ENCODE results near the gene ARFGAP2.
A peak's percentile ranks its signal among the peaks of the same experiment; 100 is the strongest.

ARFGAP2 gene

DNA sequence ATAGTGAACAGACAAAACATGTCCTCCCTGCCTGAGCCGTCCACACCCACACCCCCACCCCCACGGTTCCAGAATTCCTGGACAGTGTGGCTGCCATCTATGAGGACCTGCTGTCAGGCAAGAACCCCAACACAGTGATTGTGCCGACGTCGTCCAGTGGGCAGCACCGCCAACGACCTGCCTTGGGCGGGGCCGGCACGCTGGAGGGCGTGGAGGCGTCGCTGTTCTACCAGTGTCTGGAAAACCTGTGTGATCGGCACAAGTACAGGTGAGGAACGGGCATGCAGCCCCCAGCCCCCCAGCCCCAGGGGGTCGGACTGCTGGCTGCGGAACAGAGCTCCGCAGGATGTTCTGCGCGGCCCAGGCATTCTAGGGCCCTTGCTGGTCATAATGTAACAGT lies 19.7 kb downstream of the ARFGAP2 start:
- DNase-seq (ENCODE audit: low spot score), result no peak
- in situ Hi-C loops (cut with MboI; ENCODE audit: low pct_unique_long_range_greater_than_20kb, low sequenced_read_pairs, unreplicated experiment), result loop anchor here (10.0 kb wide), 2 partner anchors 232 to 272 kb away; no protein-coding TSS in a partner anchor
- TF ChIP-seq, protein P1, sequence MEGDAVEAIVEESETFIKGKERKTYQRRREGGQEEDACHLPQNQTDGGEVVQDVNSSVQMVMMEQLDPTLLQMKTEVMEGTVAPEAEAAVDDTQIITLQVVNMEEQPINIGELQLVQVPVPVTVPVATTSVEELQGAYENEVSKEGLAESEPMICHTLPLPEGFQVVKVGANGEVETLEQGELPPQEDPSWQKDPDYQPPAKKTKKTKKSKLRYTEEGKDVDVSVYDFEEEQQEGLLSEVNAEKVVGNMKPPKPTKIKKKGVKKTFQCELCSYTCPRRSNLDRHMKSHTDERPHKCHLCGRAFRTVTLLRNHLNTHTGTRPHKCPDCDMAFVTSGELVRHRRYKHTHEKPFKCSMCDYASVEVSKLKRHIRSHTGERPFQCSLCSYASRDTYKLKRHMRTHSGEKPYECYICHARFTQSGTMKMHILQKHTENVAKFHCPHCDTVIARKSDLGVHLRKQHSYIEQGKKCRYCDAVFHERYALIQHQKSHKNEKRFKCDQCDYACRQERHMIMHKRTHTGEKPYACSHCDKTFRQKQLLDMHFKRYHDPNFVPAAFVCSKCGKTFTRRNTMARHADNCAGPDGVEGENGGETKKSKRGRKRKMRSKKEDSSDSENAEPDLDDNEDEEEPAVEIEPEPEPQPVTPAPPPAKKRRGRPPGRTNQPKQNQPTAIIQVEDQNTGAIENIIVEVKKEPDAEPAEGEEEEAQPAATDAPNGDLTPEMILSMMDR (IDR thresholded peaks at IDR 0.05; ENCODE audit: extremely low read depth, insufficient read depth, missing control alignments), result no peak

DNA sequence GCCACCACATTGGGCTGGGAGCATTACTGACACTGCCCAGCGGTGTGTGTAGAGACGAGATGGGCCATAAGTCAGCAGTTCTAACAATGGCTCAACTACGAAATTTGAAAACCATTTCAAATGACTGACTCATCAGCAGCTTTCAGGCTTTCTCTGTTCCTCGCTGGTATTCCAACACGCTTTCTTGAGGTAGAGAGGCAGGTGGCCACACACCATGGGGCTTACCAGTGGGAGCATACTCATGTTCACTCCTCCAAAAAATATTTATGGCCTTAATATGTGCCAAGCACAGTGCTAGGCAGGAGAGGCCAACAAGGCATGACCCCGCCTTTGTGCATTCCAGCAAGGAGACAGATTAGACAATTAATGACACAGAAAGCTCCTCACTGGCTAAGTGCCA lies 20.3 kb downstream of the ARFGAP2 start:
- TF ChIP-seq, protein P1 (IDR thresholded peaks at IDR 0.05; ENCODE audit: extremely low read depth, insufficient read depth, missing control alignments), result no peak
- DNase-seq (ENCODE audit: low spot score), result no peak
- in situ Hi-C loops (cut with MboI; ENCODE audit: low pct_unique_long_range_greater_than_20kb, low sequenced_read_pairs, unreplicated experiment), result loop anchor here (10.0 kb wide), 2 partner anchors 232 to 272 kb away; no protein-coding TSS in a partner anchor

DNA sequence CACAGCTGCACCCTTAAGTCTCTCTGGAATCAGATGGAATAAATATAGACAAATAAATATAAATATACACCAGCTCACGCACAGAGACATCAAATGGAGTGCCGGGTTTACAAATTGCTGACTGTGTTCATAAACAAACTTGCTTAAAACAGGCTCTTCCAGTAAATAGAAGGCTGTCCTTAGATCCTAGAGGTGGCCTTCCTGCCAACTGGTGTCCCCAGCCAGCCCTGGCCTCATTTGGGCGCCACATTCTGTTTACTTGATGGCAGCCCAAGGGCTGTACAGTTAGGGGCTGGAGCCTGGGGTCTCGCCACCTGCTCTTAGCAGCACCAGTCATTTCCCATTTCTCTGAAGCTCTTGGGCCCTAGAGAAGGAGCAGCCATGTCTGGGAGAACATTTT lies 20.8 kb downstream of the ARFGAP2 start:
- TF ChIP-seq, protein P1 (IDR thresholded peaks at IDR 0.05; ENCODE audit: extremely low read depth, insufficient read depth, missing control alignments), result no peak
- in situ Hi-C loops (cut with MboI; ENCODE audit: low pct_unique_long_range_greater_than_20kb, low sequenced_read_pairs, unreplicated experiment), result loop anchor here (10.0 kb wide), 2 partner anchors 231 to 271 kb away; no protein-coding TSS in a partner anchor
- no peak for DNase-seq (ENCODE audit: low spot score)

DNA sequence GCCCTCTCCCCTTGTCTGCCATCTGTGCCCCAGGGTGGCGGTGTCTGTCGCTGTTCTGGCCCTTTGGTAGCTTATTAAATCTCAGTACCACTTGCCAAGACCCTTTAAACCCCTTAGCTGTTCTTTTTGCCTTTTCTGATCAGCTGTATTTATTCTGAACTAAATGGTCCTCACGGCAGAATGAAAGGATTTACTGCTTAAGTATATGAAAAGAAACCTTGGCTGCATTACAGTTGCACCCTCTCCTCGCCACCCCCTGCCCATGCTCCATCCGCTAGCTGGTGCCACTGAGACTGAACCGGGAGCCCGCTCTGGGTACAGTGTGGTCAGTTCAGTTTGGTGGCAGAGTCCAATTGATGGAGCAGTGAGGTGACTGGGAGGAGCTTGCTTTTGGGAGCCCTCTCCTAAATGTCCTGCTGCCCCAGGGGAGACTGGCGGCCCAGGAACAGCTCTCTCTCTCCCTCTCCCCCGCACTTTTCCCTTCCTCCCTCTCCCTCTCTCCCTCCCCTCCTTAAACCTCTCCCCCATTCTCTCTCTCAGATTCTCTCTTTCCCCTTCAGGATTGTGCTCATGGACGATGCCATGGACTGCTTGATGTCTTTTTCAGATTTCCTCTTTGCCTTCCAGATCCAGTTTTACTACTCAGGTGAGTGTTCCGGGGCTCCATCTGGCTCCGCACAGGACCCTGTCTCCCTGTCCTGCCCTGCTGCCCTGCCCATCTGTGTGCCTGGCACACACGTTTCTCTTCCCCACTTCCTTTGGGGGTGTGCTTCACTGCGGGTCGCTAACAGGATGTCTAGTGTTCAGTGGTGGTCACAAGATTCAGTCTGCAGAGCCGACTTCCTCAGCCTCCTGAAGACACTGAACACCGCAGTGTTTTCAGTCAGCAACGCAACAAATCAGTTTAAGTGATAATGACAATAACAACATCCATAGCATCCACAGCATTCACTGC lies 21.8 kb downstream of the ARFGAP2 start:
- TF ChIP-seq, protein P1 (IDR thresholded peaks at IDR 0.05; ENCODE audit: extremely low read depth, insufficient read depth, missing control alignments), result no peak
- no peak for DNase-seq (ENCODE audit: low spot score)
- in situ Hi-C loops (cut with MboI; ENCODE audit: low pct_unique_long_range_greater_than_20kb, low sequenced_read_pairs, unreplicated experiment), result loop anchor here (10.0 kb wide), 2 partner anchors 230 to 270 kb away; no protein-coding TSS in a partner anchor

DNA sequence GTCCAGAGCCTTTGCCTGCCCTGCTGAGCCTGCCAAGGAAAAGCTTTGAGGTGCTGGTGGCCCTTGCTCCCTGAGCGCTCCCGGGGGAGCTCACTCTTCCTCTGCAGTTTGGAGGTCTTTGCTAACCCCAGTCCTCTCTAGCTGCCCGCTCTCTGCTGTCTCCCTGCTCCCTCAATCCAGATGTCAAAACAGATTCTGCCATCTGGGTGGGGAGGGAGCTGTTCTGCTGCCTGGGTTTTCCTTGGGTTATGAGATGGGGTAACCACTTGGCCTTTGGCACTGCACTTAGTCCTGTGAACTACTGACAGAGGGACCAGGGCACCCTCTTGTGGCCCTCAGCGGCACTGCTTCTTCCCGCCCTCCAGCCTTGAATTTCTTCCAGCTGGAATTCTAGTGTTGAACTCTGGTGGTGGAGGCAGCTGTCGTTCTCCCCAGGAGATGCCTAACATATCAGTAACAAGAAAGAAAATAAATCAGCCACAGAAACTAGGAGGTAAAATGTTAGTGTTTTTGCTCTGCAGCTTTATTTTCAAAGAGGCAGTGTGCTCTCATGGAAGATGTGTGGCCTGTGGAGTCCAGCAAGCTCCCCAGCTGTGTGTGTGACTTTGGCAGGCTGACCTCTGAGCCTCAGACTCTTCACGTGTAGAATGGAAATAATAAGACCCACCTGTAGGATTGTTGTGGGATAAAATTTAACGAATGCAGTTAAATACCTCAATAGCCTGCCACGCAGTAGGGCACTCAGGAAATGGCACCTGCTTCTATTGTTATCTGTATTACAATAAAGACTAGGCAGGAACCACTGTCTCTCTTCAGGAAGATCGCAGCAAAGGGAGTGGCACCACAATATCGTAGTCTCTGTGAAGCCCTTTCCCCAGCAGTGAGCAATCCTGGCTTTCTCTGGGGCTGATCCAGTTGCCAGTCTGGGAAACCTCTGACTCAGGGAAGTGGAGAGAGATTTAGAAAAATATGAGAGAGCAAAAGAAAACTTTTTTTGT lies 23.4 kb downstream of the ARFGAP2 start:
- peak; percentile 84 for DNase-seq (ENCODE audit: low spot score)
- TF ChIP-seq, protein P1 (IDR thresholded peaks at IDR 0.05; ENCODE audit: extremely low read depth, insufficient read depth, missing control alignments), result peak; percentile 96
- in situ Hi-C loops (cut with MboI; ENCODE audit: low pct_unique_long_range_greater_than_20kb, low sequenced_read_pairs, unreplicated experiment), result loop anchor here (10.0 kb wide), 2 partner anchors 228 to 268 kb away; no protein-coding TSS in a partner anchor
